ENCODE data around the gene FAM168A.
A peak's percentile ranks its signal among the peaks of the same experiment; 100 is the strongest.

The FAM168A gene

DNA sequence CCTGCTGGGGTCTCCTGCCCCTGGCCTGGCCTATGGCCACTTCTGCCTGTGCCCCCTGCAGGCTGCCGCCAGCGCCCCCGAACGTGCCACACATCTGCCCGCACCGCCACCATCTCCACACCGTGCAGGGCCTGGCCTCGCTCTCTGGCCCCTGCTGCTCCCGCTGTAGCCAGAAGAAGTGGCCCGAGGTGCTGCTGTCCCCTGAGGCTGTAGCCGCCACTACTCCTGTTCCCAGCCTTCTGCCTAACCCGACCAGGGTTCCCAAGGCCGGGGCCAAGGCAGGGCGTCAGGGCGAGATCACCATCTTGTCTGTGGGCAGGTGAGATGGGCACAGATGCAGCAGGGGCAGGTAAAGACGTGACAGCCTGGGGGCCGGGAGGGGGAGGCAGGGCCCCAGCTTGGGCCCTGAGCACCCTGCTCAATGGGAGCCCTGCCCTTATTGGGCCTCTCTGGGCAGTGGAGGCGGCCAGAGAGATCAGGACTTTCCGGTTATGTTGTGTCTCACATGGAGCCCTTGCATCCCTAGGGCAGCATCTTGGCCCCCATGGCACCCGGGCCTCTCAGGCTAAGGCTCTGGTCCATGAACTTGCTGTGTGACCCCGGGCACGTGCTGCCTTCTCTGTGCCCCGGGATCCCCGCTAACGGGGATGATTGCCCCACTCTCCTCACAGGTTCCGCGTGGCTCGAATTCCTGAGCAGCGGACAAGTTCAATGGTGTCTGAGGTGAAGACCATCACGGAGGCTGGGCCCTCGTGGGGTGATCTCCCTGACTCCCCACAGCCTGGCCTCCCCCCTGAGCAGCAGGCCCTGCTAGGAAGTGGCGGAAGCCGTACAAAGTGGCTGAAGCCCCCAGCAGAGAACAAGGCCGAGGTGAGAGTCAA, 203.3 kb downstream of the FAM168A start:
- no peak for DNase-seq (ENCODE audit: low read depth)
- no peak overlapping the region for H3K4me3 ChIP-seq (ENCODE audit: low read depth, low read length)
- TF ChIP-seq, protein P1, sequence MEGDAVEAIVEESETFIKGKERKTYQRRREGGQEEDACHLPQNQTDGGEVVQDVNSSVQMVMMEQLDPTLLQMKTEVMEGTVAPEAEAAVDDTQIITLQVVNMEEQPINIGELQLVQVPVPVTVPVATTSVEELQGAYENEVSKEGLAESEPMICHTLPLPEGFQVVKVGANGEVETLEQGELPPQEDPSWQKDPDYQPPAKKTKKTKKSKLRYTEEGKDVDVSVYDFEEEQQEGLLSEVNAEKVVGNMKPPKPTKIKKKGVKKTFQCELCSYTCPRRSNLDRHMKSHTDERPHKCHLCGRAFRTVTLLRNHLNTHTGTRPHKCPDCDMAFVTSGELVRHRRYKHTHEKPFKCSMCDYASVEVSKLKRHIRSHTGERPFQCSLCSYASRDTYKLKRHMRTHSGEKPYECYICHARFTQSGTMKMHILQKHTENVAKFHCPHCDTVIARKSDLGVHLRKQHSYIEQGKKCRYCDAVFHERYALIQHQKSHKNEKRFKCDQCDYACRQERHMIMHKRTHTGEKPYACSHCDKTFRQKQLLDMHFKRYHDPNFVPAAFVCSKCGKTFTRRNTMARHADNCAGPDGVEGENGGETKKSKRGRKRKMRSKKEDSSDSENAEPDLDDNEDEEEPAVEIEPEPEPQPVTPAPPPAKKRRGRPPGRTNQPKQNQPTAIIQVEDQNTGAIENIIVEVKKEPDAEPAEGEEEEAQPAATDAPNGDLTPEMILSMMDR (IDR thresholded peaks at IDR 0.05; ENCODE audit: insufficient read depth, low read depth, low read length, missing control alignments) = no peak

- no peak overlapping the region for H3K4me3 ChIP-seq (ENCODE audit: low read depth, low read length)
- TF ChIP-seq, protein P1 (IDR thresholded peaks at IDR 0.05; ENCODE audit: insufficient read depth, low read depth, low read length, missing control alignments) = peak; percentile 78
- DNase-seq (ENCODE audit: low read depth) = peak; percentile 79
These were observed 204.2 kb downstream of the FAM168A start for GRCh38 chr11:73393479-73394415.

DNA sequence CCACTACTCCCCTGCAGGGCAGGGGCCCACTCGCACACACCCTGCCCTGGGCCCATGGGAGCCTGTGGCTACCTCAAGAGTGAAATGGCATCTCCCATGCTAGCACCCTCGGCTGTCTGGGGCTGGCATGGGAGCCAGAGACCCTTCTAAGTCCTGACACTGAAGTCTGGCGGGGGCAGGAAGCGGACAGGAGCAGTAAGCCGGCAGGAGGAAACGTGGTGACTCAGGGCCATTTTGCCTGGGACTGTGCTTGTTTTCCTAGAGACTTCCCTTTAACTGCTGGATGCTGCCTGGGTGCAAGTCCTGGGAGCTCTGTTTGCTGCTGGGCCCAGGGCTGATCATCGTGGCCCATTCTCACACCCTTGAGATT, 204.9 kb downstream of the FAM168A start:
- DNase-seq (ENCODE audit: low read depth) = no peak
- TF ChIP-seq, protein P1 (IDR thresholded peaks at IDR 0.05; ENCODE audit: insufficient read depth, low read depth, low read length, missing control alignments) = no peak
- H3K4me3 ChIP-seq (ENCODE audit: low read depth, low read length) = no peak overlapping the region

- H3K4me3 ChIP-seq (ENCODE audit: low read depth, low read length) = no peak overlapping the region
- TF ChIP-seq, protein P1 (IDR thresholded peaks at IDR 0.05; ENCODE audit: insufficient read depth, low read depth, low read length, missing control alignments) = no peak
- DNase-seq (ENCODE audit: low read depth) = no peak
These were observed 205.6 kb downstream of the FAM168A start for GRCh38 chr11:73392108-73393010.

- no peak overlapping the region for H3K4me3 ChIP-seq (ENCODE audit: low read depth, low read length)
- TF ChIP-seq, protein P1 (IDR thresholded peaks at IDR 0.05; ENCODE audit: insufficient read depth, low read depth, low read length, missing control alignments) = no peak
- DNase-seq (ENCODE audit: low read depth) = no peak
These were observed 206.2 kb downstream of the FAM168A start for GRCh38 chr11:73391665-73392064.
